Measurements from ENCODE around the gene MYRIP. TPM values are rescaled to one million over a fixed set of nuclear protein-coding genes. Genes with fewer than 3 reads are reported as not detected.

Gene MYRIP
- polyA plus RNA-seq, 1 experiment, result not detected

GRCh38 chr3:39919281-39919680 is 109.9 kb downstream of the MYRIP start:
- Histone ChIP-seq H3K4me3 (ENCODE audit: low read depth, low read length) (no peak overlapping the region), H3K9me3 (ENCODE audit: control insufficient read depth, insufficient read depth, low read length) (peaks cover 3% of the 10 kb centered on the region; the same call in 1 of the 2 replicates), H3K27ac (ENCODE audit: low read depth, low read length) (no peak overlapping the region), H3K27me3 (ENCODE audit: control insufficient read depth, insufficient read depth, low read length) (no peaks in the 10 kb centered on the region)
- CTCF ChIA-PET, result no interaction called here
- POLR2A ChIA-PET, result no interaction called here
- TF ChIP-seq, protein P1, sequence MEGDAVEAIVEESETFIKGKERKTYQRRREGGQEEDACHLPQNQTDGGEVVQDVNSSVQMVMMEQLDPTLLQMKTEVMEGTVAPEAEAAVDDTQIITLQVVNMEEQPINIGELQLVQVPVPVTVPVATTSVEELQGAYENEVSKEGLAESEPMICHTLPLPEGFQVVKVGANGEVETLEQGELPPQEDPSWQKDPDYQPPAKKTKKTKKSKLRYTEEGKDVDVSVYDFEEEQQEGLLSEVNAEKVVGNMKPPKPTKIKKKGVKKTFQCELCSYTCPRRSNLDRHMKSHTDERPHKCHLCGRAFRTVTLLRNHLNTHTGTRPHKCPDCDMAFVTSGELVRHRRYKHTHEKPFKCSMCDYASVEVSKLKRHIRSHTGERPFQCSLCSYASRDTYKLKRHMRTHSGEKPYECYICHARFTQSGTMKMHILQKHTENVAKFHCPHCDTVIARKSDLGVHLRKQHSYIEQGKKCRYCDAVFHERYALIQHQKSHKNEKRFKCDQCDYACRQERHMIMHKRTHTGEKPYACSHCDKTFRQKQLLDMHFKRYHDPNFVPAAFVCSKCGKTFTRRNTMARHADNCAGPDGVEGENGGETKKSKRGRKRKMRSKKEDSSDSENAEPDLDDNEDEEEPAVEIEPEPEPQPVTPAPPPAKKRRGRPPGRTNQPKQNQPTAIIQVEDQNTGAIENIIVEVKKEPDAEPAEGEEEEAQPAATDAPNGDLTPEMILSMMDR (IDR thresholded peaks at IDR 0.05; ENCODE audit: low read depth, low read length), result no peak
- DNase-seq (ENCODE audit: low read depth, low spot score), result no peak

DNA sequence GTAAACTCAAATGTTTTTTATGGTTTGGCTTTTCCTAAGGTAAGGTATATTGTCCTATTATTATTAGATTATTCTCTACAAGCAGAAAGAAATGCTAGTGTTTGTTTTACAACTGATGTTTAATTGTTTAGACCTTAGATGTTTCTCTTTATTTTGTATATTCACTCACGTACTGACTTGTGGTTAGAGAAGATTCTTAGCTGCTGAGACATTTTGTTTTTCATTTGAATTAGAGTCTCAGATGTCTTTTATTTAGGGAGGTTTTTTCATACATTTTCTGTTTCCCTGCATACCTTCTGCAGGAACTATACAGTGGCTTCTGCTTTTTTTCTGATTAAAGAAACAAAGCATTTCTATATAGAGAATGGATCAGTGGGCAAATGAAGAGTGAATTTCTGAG is 110.9 kb downstream of the MYRIP start:
- ChIA-PET CTCF (no interaction called here), POLR2A (no interaction called here)
- TF ChIP-seq, protein P1 (IDR thresholded peaks at IDR 0.05; ENCODE audit: low read depth, low read length), result no peak
- H3K27me3 ChIP-seq (ENCODE audit: control insufficient read depth, insufficient read depth, low read length), result no peaks in the 10 kb centered on the region
- H3K9me3 ChIP-seq (ENCODE audit: control insufficient read depth, insufficient read depth, low read length), result peaks cover 3% of the 10 kb centered on the region; the same call in 1 of the 2 replicates
- DNase-seq (ENCODE audit: low read depth, low spot score), result no peak
- H3K4me3 ChIP-seq (ENCODE audit: low read depth, low read length), result no peak overlapping the region
- H3K27ac ChIP-seq (ENCODE audit: low read depth, low read length), result no peak overlapping the region

GRCh38 chr3:39927479-39927878 is 118.1 kb downstream of the MYRIP start:
- DNase-seq (ENCODE audit: low read depth, low spot score), result no peak
- no peak overlapping the region for H3K27ac ChIP-seq (ENCODE audit: low read depth, low read length)
- POLR2A ChIA-PET, result no interaction called here
- CTCF ChIA-PET, result no interaction called here
- no peaks in the 10 kb centered on the region for H3K27me3 ChIP-seq (ENCODE audit: control insufficient read depth, insufficient read depth, low read length)
- H3K9me3 ChIP-seq (ENCODE audit: control insufficient read depth, insufficient read depth, low read length), result no peaks in the 10 kb centered on the region; the same call in 1 of the 2 replicates
- H3K4me3 ChIP-seq (ENCODE audit: low read depth, low read length), result no peak overlapping the region
- TF ChIP-seq, protein P1 (IDR thresholded peaks at IDR 0.05; ENCODE audit: low read depth, low read length), result no peak

DNA sequence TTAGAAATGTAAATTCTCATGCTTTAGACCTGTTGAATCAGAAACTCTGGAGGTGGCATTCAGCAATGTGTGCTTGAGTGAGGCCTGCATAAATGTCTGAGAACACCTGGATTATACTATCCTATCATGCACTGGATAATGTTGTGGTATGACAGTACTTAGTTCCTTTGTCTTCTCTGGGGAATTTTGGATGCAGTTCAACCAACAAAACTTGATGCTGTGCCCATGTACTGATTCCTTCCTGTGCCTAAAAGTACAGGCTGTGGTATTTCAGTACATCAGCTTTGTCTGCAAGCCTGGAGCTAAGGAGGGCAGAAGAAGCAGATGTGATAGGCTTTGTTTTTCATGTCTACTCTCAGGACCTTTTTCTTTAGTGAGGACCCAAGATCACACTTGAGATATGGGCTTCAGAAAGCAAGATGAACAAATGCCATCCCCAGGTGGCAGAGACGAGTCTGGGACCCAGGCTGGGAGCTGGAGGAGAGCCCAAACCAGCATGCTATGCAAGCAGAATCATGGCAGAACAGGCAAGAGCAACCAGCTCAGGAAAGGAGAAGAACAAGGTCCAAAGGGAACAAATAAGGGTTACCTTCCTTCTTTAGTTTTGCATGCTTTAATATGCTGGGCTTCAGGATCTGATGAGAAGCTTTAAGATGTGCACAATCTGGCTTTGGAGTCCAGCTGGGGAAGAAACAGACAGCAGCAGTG is 124.7 kb downstream of the MYRIP start:
- TF ChIP-seq, protein P1 (IDR thresholded peaks at IDR 0.05; ENCODE audit: low read depth, low read length), result no peak
- ChIA-PET POLR2A (no interaction called here), CTCF (no interaction called here)
- no peak overlapping the region for H3K27ac ChIP-seq (ENCODE audit: low read depth, low read length)
- peaks cover 7% of the 10 kb centered on the region; the same call in 1 of the 2 replicates for H3K9me3 ChIP-seq (ENCODE audit: control insufficient read depth, insufficient read depth, low read length)
- H3K4me3 ChIP-seq (ENCODE audit: low read depth, low read length), result no peak overlapping the region
- no peaks in the 10 kb centered on the region for H3K27me3 ChIP-seq (ENCODE audit: control insufficient read depth, insufficient read depth, low read length)
- no peak for DNase-seq (ENCODE audit: low read depth, low spot score)

GRCh38 chr3:39934696-39935095 is 125.3 kb downstream of the MYRIP start:
- CTCF ChIA-PET, result no interaction called here
- POLR2A ChIA-PET, result no interaction called here

More at GRCh38 chr3:39934696-39935095, 125.3 kb downstream of the MYRIP start:
- Histone ChIP-seq H3K9me3 (ENCODE audit: control insufficient read depth, insufficient read depth, low read length) (peaks cover 7% of the 10 kb centered on the region; the same call in 1 of the 2 replicates), H3K27me3 (ENCODE audit: control insufficient read depth, insufficient read depth, low read length) (no peaks in the 10 kb centered on the region), H3K27ac (ENCODE audit: low read depth, low read length) (no peak overlapping the region), H3K4me3 (ENCODE audit: low read depth, low read length) (no peak overlapping the region)
- DNase-seq (ENCODE audit: low read depth, low spot score), result no peak
- TF ChIP-seq, protein P1 (IDR thresholded peaks at IDR 0.05; ENCODE audit: low read depth, low read length), result no peak
